Measurements from ENCODE around the gene HACL1. TPM values are rescaled to one million over a fixed set of nuclear protein-coding genes. Genes with fewer than 3 reads are reported as not detected.

HACL1 gene
- total RNA-seq, 1 experiment from 2014 or later, result 20.5 TPM

DNA sequence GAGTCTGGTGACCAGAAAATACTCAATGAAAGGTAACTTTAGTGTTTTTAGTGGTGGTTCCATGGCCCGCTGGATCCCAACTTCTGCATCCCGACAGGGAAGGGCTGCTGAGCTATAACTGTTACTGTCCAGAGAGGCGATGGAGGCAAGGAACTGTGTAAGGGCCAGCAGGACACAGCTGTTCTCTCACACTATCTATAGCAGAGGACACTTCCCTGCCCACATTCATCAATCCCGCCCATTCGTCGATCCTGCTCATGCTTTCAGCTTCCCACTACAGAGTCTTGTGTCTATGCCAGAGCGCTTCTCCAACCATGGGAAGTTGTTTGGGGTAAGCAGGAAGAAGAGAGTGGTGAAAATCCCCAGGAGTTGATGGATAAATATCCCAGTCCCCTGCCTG lies 88.3 kb downstream of the HACL1 start:
- no TSS peak for BruUV-seq (replicated peaks)
- Histone ChIP-seq H3K36me3 (ENCODE audit: control insufficient read depth in 1 of 2, insufficient read depth in 2 of 2, low read length in 2 of 2) (no peaks in the 10 kb centered on the region), H3K4me1 (ENCODE audit: control insufficient read depth in 1 of 2, insufficient read depth in 2 of 2, low read length in 2 of 2) (no peaks in the 10 kb centered on the region), H3K4me3 (replicated peaks in 1 of 2; ENCODE audit: low read depth in 1 of 2, low read length in 2 of 2) (no peak overlapping the region), H3K9ac (ENCODE audit: low read length) (no peak overlapping the region), H2AFZ (ENCODE audit: low read depth, low read length, poor library complexity, severe bottlenecking) (no peak overlapping the region), H4K20me1 (ENCODE audit: insufficient read depth) (no peaks in the 10 kb centered on the region), H3K27me3 (ENCODE audit: insufficient read depth, low read length) (no peaks in the 10 kb centered on the region), H3K4me2 (ENCODE audit: low read length) (no peak overlapping the region), H3K9me2 (ENCODE audit: insufficient read depth) (no peaks in the 10 kb centered on the region), H3K79me2 (ENCODE audit: insufficient read depth, low read length) (no peaks in the 10 kb centered on the region), H3K9me3 (ENCODE audit: control insufficient read depth in 1 of 2, insufficient read depth in 1 of 2, low read depth in 1 of 2, low read length in 2 of 2) (no peaks in the 10 kb centered on the region), H3K27ac (ENCODE audit: low read depth, low read length) (no peak overlapping the region)
- intact Hi-C loops (cut with micrococcal nuclease), result no loop called here
- CTCF ChIA-PET, result no interaction called here
- POLR2A ChIA-PET, result no interaction called here
- TF ChIP-seq POLR2A (IDR thresholded peaks at IDR 0.05; ENCODE audit: borderline replicate concordance, extremely low read depth, insufficient read depth, insufficient read length) (no peak), EGR1 (IDR thresholded peaks at IDR 0.05; ENCODE audit: low read depth) (no peak), EZH2phosphoT487 (IDR thresholded peaks at IDR 0.05; ENCODE audit: borderline replicate concordance) (no peak), JUND (IDR thresholded peaks at IDR 0.05) (no peak), ELF1 (IDR thresholded peaks at IDR 0.05; ENCODE audit: borderline replicate concordance, low read depth) (no peak), SP1 (IDR thresholded peaks at IDR 0.05; ENCODE audit: low read depth) (no peak), ZNF274 (IDR thresholded peaks at IDR 0.05; ENCODE audit: low read depth, low read length) (no peak), CEBPB (IDR thresholded peaks at IDR 0.05; ENCODE audit: low read depth) (no peak), MAX (IDR thresholded peaks at IDR 0.05) (no peak), YY1 (IDR thresholded peaks at IDR 0.05; ENCODE audit: extremely low read depth, insufficient replicate concordance, low read depth, low read length) (no peak), FOSL1 (IDR thresholded peaks at IDR 0.05; ENCODE audit: low read depth) (no peak), EZH2 (IDR thresholded peaks at IDR 0.05) (no peak), POLR2AphosphoS5 (IDR thresholded peaks at IDR 0.05; ENCODE audit: low read depth, low read length) (no peak), CBX3 (IDR thresholded peaks at IDR 0.05; ENCODE audit: low read depth) (no peak), TCF7L2 (IDR thresholded peaks at IDR 0.05; ENCODE audit: borderline replicate concordance, extremely low read depth, insufficient read depth, insufficient read length) (no peak)
- TF ChIP-seq, protein P1, sequence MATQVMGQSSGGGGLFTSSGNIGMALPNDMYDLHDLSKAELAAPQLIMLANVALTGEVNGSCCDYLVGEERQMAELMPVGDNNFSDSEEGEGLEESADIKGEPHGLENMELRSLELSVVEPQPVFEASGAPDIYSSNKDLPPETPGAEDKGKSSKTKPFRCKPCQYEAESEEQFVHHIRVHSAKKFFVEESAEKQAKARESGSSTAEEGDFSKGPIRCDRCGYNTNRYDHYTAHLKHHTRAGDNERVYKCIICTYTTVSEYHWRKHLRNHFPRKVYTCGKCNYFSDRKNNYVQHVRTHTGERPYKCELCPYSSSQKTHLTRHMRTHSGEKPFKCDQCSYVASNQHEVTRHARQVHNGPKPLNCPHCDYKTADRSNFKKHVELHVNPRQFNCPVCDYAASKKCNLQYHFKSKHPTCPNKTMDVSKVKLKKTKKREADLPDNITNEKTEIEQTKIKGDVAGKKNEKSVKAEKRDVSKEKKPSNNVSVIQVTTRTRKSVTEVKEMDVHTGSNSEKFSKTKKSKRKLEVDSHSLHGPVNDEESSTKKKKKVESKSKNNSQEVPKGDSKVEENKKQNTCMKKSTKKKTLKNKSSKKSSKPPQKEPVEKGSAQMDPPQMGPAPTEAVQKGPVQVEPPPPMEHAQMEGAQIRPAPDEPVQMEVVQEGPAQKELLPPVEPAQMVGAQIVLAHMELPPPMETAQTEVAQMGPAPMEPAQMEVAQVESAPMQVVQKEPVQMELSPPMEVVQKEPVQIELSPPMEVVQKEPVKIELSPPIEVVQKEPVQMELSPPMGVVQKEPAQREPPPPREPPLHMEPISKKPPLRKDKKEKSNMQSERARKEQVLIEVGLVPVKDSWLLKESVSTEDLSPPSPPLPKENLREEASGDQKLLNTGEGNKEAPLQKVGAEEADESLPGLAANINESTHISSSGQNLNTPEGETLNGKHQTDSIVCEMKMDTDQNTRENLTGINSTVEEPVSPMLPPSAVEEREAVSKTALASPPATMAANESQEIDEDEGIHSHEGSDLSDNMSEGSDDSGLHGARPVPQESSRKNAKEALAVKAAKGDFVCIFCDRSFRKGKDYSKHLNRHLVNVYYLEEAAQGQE (IDR thresholded peaks at IDR 0.05; ENCODE audit: low read depth), result no peak
- TF ChIP-seq, protein P2, sequence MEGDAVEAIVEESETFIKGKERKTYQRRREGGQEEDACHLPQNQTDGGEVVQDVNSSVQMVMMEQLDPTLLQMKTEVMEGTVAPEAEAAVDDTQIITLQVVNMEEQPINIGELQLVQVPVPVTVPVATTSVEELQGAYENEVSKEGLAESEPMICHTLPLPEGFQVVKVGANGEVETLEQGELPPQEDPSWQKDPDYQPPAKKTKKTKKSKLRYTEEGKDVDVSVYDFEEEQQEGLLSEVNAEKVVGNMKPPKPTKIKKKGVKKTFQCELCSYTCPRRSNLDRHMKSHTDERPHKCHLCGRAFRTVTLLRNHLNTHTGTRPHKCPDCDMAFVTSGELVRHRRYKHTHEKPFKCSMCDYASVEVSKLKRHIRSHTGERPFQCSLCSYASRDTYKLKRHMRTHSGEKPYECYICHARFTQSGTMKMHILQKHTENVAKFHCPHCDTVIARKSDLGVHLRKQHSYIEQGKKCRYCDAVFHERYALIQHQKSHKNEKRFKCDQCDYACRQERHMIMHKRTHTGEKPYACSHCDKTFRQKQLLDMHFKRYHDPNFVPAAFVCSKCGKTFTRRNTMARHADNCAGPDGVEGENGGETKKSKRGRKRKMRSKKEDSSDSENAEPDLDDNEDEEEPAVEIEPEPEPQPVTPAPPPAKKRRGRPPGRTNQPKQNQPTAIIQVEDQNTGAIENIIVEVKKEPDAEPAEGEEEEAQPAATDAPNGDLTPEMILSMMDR (IDR thresholded peaks at IDR 0.05 in 2 of 3, conservative IDR thresholded peaks at IDR 0.05 in 1 of 3; ENCODE audit: borderline replicate concordance in 1 of 3, insufficient read depth in 1 of 3, low read depth in 2 of 3, low read length in 2 of 3), result no peak
- no peak for ATAC-seq
- RAD21 ChIA-PET (ENCODE audit: low non-redundant PET in 1 of 2, low total read pairs in 2 of 2, uncharacterized antibody in 2 of 2, unreplicated experiment in 2 of 2), result no interaction called here
- DNase-seq (ENCODE audit: low read depth, low spot score), result no peak
